Measurements from ENCODE around the gene MRPL9.

DNA sequence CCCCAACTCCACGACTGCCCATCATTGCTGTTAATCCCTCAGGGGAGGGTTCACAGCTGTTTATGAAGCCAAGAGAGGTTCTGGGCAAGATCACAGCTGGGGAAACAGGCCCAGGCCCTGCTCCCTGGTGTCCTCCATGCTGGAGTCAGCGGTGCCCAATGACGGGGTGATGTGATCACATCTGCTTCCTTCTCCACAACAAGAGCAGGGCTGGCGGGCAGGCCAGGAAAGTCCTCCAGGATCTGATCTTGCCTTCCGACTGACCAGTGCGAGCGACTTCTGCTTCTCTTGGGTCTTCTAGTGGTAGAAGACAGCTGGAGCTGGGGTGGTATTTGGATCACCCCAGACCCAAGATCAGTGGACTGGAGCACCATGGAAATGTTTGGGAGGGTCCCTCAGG lies 42.9 kb upstream of the MRPL9 start:
- TF ChIP-seq CTCF (IDR thresholded peaks at IDR 0.05) (no peak), EZH2 (IDR thresholded peaks at IDR 0.05) (no peak), EZH2phosphoT487 (IDR thresholded peaks at IDR 0.05) (no peak)
